ENCODE measurements around the gene PHACTR1. TPM values are rescaled to one million over a fixed set of nuclear protein-coding genes. Genes with fewer than 3 reads are reported as not detected.
A peak's percentile ranks its signal among the peaks of the same experiment; 100 is the strongest.

The PHACTR1 gene
- polyA plus RNA-seq, 2 of the 4 experiments (the other 2 are of a cell fraction) = not detected

DNA sequence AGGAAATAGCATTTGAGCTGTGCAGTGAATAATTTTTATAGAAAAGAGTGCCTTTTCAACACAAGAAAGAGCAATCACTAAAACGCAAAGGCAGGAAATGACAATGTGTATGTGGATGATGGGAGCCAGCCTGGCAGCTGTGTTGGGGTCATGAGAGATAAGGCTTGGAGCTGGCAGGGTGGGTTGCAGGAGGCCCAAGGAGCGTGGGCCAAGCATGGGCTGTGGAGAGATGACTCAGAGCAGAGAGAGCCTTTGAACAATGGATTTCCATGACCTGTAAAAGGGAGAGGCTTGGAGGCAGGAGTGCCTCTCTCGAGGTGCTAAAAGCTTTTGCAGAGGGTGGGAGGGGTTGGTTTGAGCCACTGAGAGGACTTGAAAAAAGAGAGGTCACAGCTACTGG, 618.4 kb downstream of the PHACTR1 start:
- H3K9me3 ChIP-seq = no peaks in the 10 kb centered on the region
- H3K27ac ChIP-seq = 0 out of 6 replicates have a peak overlapping the region, but pooled peaks of 1 of the 2 experiments have one; percentile 28
- no peak overlapping the region for H3K4me3 ChIP-seq
- 49% methylated on average over 3 of the region's 3 CpGs for WGBS (ENCODE audit: missing lambda C conversion rate)
- H3K4me1 ChIP-seq = 0 out of 3 replicates have a peak, but pooled peaks cover 3% of the 10 kb centered on the region
- no peak overlapping the region for H3K4me2 ChIP-seq
- ChIA-PET POLR2A (no interaction called here), CTCF (interaction anchor here (1.0 to 2.3 kb wide), 7 partner anchors 22 to 240 kb away, joined by 4 to 8 read pairs (median 5); partner anchors contain the start of gene SIRT5)
- no peak for FAIRE-seq
- DNase-seq (ENCODE audit: low read depth in 1 of 2, low spot score in 1 of 2) = no peak
- TF ChIP-seq NPAS2 (CRISPR knock-in tag; IDR thresholded peaks at IDR 0.05; ENCODE audit: borderline replicate concordance) (no peak), EHMT2 (IDR thresholded peaks at IDR 0.05; ENCODE audit: low read depth) (no peak), CEBPB (IDR thresholded peaks at IDR 0.05) (no peak)
- TF ChIP-seq, protein P1, sequence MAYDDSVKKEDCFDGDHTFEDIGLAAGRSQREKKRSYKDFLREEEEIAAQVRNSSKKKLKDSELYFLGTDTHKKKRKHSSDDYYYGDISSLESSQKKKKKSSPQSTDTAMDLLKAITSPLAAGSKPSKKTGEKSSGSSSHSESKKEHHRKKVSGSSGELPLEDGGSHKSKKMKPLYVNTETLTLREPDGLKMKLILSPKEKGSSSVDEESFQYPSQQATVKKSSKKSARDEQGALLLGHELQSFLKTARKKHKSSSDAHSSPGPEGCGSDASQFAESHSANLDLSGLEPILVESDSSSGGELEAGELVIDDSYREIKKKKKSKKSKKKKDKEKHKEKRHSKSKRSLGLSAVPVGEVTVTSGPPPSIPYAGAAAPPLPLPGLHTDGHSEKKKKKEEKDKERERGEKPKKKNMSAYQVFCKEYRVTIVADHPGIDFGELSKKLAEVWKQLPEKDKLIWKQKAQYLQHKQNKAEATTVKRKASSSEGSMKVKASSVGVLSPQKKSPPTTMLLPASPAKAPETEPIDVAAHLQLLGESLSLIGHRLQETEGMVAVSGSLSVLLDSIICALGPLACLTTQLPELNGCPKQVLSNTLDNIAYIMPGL (CRISPR knock-in tag; IDR thresholded peaks at IDR 0.05; ENCODE audit: borderline replicate concordance) = no peak
- TF ChIP-seq, protein P2, sequence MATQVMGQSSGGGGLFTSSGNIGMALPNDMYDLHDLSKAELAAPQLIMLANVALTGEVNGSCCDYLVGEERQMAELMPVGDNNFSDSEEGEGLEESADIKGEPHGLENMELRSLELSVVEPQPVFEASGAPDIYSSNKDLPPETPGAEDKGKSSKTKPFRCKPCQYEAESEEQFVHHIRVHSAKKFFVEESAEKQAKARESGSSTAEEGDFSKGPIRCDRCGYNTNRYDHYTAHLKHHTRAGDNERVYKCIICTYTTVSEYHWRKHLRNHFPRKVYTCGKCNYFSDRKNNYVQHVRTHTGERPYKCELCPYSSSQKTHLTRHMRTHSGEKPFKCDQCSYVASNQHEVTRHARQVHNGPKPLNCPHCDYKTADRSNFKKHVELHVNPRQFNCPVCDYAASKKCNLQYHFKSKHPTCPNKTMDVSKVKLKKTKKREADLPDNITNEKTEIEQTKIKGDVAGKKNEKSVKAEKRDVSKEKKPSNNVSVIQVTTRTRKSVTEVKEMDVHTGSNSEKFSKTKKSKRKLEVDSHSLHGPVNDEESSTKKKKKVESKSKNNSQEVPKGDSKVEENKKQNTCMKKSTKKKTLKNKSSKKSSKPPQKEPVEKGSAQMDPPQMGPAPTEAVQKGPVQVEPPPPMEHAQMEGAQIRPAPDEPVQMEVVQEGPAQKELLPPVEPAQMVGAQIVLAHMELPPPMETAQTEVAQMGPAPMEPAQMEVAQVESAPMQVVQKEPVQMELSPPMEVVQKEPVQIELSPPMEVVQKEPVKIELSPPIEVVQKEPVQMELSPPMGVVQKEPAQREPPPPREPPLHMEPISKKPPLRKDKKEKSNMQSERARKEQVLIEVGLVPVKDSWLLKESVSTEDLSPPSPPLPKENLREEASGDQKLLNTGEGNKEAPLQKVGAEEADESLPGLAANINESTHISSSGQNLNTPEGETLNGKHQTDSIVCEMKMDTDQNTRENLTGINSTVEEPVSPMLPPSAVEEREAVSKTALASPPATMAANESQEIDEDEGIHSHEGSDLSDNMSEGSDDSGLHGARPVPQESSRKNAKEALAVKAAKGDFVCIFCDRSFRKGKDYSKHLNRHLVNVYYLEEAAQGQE (IDR thresholded peaks at IDR 0.05) = no peak
- ATAC-seq = no peak

DNA sequence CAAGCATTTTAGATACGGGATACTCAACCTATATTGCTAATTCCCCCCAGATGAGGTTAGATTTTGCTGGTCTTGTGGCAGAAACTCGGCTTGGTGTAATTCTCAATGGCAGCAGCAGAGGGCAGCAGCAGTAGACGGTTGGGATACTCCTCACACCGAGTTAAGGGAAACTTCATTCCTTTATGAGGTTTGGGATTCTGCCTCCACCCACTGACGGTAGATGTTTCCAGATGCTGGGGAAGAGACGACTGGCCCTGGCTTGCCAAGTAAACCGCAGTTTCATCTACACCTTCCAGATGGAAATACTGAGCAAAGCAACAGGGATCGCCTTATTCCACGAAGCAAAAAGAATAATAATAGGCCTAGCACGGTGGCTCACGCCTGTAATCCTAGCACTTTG, 620.0 kb downstream of the PHACTR1 start:
- POLR2A ChIA-PET = no interaction called here
- ATAC-seq = peak; percentile 72 to 88; a peak in 5 of 6 replicates
- CTCF ChIA-PET = interaction anchor here (0.7 to 2.6 kb wide), 7 partner anchors 22 to 603 kb away, joined by 3 to 9 read pairs (median 4); partner anchors contain the start of gene SIRT5
- H3K4me2 ChIP-seq = no peak overlapping the region
- whole genome bisulfite sequencing (ENCODE audit: missing lambda C conversion rate) = 41% methylated on average over 11 of the region's 11 CpGs
- H3K9me3 ChIP-seq = no peaks in the 10 kb centered on the region
- H3K4me3 ChIP-seq = no peak overlapping the region
- TF ChIP-seq EHMT2 (IDR thresholded peaks at IDR 0.05; ENCODE audit: low read depth) (no peak), EHF (CRISPR knock-in tag; IDR thresholded peaks at IDR 0.05) (no peak), RFX5 (IDR thresholded peaks at IDR 0.05) (no peak), RAD21 (conservative IDR thresholded peaks at IDR 0.05 in 1 of 2, IDR thresholded peaks at IDR 0.05 in 1 of 2) (peak; percentile 87 to 91), SMC3 (IDR thresholded peaks at IDR 0.05) (peak; percentile 85), SREBF2 (IDR thresholded peaks at IDR 0.05) (no peak), MAZ (IDR thresholded peaks at IDR 0.05; ENCODE audit: borderline replicate concordance, low read depth, low read length) (no peak)
- TF ChIP-seq, protein P3, sequence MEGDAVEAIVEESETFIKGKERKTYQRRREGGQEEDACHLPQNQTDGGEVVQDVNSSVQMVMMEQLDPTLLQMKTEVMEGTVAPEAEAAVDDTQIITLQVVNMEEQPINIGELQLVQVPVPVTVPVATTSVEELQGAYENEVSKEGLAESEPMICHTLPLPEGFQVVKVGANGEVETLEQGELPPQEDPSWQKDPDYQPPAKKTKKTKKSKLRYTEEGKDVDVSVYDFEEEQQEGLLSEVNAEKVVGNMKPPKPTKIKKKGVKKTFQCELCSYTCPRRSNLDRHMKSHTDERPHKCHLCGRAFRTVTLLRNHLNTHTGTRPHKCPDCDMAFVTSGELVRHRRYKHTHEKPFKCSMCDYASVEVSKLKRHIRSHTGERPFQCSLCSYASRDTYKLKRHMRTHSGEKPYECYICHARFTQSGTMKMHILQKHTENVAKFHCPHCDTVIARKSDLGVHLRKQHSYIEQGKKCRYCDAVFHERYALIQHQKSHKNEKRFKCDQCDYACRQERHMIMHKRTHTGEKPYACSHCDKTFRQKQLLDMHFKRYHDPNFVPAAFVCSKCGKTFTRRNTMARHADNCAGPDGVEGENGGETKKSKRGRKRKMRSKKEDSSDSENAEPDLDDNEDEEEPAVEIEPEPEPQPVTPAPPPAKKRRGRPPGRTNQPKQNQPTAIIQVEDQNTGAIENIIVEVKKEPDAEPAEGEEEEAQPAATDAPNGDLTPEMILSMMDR (IDR thresholded peaks at IDR 0.05) = peak; percentile 74
- peak; percentile 65 to 77 for DNase-seq (ENCODE audit: low read depth in 1 of 2, low spot score in 1 of 2)
- FAIRE-seq = no peak
- H3K27ac ChIP-seq = peak overlapping the region; percentile 25 to 61; a peak in 3 of 6 replicates
- H3K4me1 ChIP-seq = 0 out of 3 replicates have a peak, but pooled peaks cover 3% of the 10 kb centered on the region

DNA sequence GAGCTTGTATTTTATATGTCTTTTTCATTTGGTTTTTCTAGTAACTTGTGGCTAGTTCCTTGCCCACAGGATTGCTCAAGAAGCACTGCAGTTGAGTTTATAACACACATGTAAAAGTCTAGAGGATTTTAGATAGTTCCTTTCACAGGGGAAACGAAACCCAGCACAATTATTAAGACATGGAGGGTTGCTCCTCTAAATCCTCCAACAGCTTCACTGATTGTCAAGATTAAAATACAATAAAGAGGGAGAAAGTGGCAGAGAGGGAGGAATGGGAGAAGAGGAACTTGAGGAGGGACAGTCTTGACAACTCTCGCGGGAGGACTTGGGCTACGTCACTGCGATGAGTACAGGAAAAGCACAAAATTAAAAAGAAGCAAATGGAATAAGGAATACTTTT, 621.5 kb downstream of the PHACTR1 start:
- no peak for FAIRE-seq
- H3K9me3 ChIP-seq = no peaks in the 10 kb centered on the region
- ATAC-seq = no peak
- H3K4me3 ChIP-seq = no peak overlapping the region
- ChIA-PET CTCF (interaction anchor here (0.7 to 2.6 kb wide), 12 partner anchors 10 to 427 kb away, joined by 3 to 9 read pairs (median 4); partner anchors contain the start of genes SIRT5 and TBC1D7), POLR2A (no interaction called here)
- H3K4me2 ChIP-seq = no peak overlapping the region
- 0 out of 3 replicates have a peak, but pooled peaks cover 3% of the 10 kb centered on the region for H3K4me1 ChIP-seq
- DNase-seq (ENCODE audit: low read depth in 1 of 2, low spot score in 1 of 2) = no peak
- 91% methylated on average over 5 of the region's 5 CpGs for WGBS (ENCODE audit: missing lambda C conversion rate)
- H3K27ac ChIP-seq = 0 out of 6 replicates have a peak overlapping the region, but pooled peaks of 1 of the 2 experiments have one; percentile 22
- no peak for TF ChIP-seq JUN (IDR thresholded peaks at IDR 0.05)
- TF ChIP-seq JUNB (IDR thresholded peaks at IDR 0.05) = no peak
- no peak for TF ChIP-seq CBX8 (IDR thresholded peaks at IDR 0.05)
- TF ChIP-seq, protein P2 (IDR thresholded peaks at IDR 0.05) = no peak
- no peak for TF ChIP-seq ZFP36 (IDR thresholded peaks at IDR 0.05; ENCODE audit: borderline replicate concordance, partially characterized antibody)
- TF ChIP-seq, protein P4, sequence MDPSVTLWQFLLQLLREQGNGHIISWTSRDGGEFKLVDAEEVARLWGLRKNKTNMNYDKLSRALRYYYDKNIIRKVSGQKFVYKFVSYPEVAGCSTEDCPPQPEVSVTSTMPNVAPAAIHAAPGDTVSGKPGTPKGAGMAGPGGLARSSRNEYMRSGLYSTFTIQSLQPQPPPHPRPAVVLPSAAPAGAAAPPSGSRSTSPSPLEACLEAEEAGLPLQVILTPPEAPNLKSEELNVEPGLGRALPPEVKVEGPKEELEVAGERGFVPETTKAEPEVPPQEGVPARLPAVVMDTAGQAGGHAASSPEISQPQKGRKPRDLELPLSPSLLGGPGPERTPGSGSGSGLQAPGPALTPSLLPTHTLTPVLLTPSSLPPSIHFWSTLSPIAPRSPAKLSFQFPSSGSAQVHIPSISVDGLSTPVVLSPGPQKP (IDR thresholded peaks at IDR 0.05; ENCODE audit: low read depth, low read length) = no peak
- TF ChIP-seq MAZ (IDR thresholded peaks at IDR 0.05; ENCODE audit: borderline replicate concordance, low read depth, low read length) = no peak
- no peak for TF ChIP-seq CEBPB (IDR thresholded peaks at IDR 0.05)
- TF ChIP-seq ZC3H11A (IDR thresholded peaks at IDR 0.05) = no peak
- no peak for TF ChIP-seq RFX5 (IDR thresholded peaks at IDR 0.05)
- no peak for TF ChIP-seq PHF8 (IDR thresholded peaks at IDR 0.05; ENCODE audit: borderline replicate concordance, low read depth)

Measured in A549 (cell line).